Muscle layer of duodenum (tissue), 2 donors: ENCODE measurements around the gene KHSRP.
"Not testable (repeated sequence)": the region's sequence is repeated elsewhere in the genome, so short reads cannot be mapped to it uniquely, and the experiment has no call there.

Experiments used
- H3K27ac ChIP-seq: one replicate; pipeline ENCODE4 v1.7.0; 2013; ENCODE audit warnings: mild to moderate bottlenecking, low read length
- H3K27me3 ChIP-seq: one replicate; pipeline ENCODE4 v1.7.0; 2013; ENCODE audit warnings: low read depth, mild to moderate bottlenecking, control low read depth, low read length
- H3K36me3 ChIP-seq, 2 donors: one replicate each; pipeline ENCODE4 v1.7.0; 2013; ENCODE audit warnings: low read length in 2 of 2, control low read depth in 1 of 2, mild to moderate bottlenecking in 1 of 2; ENCODE audit not compliant: insufficient read depth in 2 of 2, control insufficient read depth in 1 of 2
- H3K4me1 ChIP-seq, 2 donors: one replicate each; pipeline ENCODE4 v1.7.0; 2013; ENCODE audit warnings: low read length in 2 of 2, mild to moderate bottlenecking in 2 of 2, control low read depth in 1 of 2, moderate library complexity in 1 of 2; ENCODE audit not compliant: insufficient read depth in 2 of 2, control insufficient read depth in 1 of 2
- H3K4me3 ChIP-seq, 2 donors: one replicate each; pipeline ENCODE4 v1.7.0; 2013; ENCODE audit warnings: low read length in 2 of 2, low read depth in 1 of 2, mild to moderate bottlenecking in 1 of 2
- H3K9me3 ChIP-seq, 2 donors: one replicate each; pipeline ENCODE4 v1.7.0; 2013; ENCODE audit warnings: low read length in 2 of 2, control low read depth in 1 of 2, mild to moderate bottlenecking in 1 of 2; ENCODE audit not compliant: control insufficient read depth in 1 of 2
- donor health status: healthy.

The KHSRP gene

GRCh38 chr19:6448045-6448444 lies 23.4 kb upstream of the KHSRP start:
- no peak overlapping the region for H3K4me3 ChIP-seq
- peaks cover 0 to 62% of the 10 kb centered on the region in 2 donors for H3K36me3 ChIP-seq
- H3K4me1 ChIP-seq = no peaks in the 10 kb centered on the region
- no peak overlapping the region for H3K27ac ChIP-seq
- H3K9me3 ChIP-seq = peaks cover 0 to 8% of the 10 kb centered on the region in 2 donors
- no peaks in the 10 kb centered on the region for H3K27me3 ChIP-seq

- Histone ChIP-seq H3K27ac (no peak overlapping the region), H3K27me3 (no peaks in the 10 kb centered on the region), H3K4me1 (no peaks in the 10 kb centered on the region), H3K4me3 (no peak overlapping the region), H3K36me3 (peaks cover 0 to 46% of the 10 kb centered on the region in 2 donors), H3K9me3 (peaks cover 0 to 8% of the 10 kb centered on the region in 2 donors)
Observed at GRCh38 chr19:6446452-6446851, 21.8 kb upstream of the KHSRP start.

- Histone ChIP-seq H3K4me3 (no peak overlapping the region), H3K36me3 (peaks cover 0 to 36% of the 10 kb centered on the region in 2 donors)
Observed at GRCh38 chr19:6443986-6444385, 19.4 kb upstream of the KHSRP start.

DNA sequence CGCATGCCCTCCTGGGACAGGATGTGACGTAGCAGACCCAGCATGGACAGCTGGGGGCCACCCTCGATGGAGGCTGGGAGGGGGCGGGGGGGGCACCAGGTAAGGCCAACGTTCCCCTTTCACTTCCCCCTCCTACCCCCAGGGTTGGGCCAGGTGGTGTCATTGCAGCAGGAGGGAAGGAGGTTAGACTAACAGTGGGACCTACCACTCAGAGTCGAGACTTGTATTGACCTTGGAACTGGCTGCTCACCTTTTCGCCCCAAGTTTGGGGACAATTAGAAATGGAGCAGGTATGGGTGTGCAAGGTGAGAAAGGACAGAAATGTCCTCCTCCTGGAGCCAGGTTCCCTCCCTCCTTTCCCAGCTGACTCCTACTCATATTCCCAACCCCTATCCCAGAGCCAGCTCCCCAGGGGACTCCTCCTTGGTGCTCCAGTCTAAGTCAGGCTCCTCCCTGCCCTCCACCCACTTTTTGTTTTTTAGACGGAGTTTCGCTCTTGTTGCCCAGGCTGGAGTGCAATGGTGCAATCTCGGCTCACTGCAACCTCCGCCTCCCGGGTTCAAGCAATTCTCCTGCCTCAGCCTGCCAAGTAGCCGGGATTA lies 17.6 kb upstream of the KHSRP start:
- H3K27ac ChIP-seq = no peak overlapping the region
- H3K4me1 ChIP-seq = no peaks in the 10 kb centered on the region
- peaks cover 0 to 8% of the 10 kb centered on the region in 2 donors for H3K9me3 ChIP-seq
- peaks cover 0 to 32% of the 10 kb centered on the region in 2 donors for H3K36me3 ChIP-seq
- no peak overlapping the region for H3K4me3 ChIP-seq
- no peaks in the 10 kb centered on the region for H3K27me3 ChIP-seq

More at GRCh38 chr19:6443986-6444385, 19.4 kb upstream of the KHSRP start:
- Histone ChIP-seq H3K9me3 (peaks cover 0 to 8% of the 10 kb centered on the region in 2 donors), H3K4me1 (no peaks in the 10 kb centered on the region), H3K27ac (no peak overlapping the region), H3K27me3 (no peaks in the 10 kb centered on the region)

- Histone ChIP-seq H3K4me3 (no peak overlapping the region), H3K9me3 (peaks cover 0 to 3% of the 10 kb centered on the region in 2 donors), H3K36me3 (peaks cover 0 to 19% of the 10 kb centered on the region in 2 donors), H3K27me3 (no peaks in the 10 kb centered on the region), H3K27ac (no peak overlapping the region), H3K4me1 (no peaks in the 10 kb centered on the region)
Observed at GRCh38 chr19:6440905-6441304, 16.3 kb upstream of the KHSRP start.

DNA sequence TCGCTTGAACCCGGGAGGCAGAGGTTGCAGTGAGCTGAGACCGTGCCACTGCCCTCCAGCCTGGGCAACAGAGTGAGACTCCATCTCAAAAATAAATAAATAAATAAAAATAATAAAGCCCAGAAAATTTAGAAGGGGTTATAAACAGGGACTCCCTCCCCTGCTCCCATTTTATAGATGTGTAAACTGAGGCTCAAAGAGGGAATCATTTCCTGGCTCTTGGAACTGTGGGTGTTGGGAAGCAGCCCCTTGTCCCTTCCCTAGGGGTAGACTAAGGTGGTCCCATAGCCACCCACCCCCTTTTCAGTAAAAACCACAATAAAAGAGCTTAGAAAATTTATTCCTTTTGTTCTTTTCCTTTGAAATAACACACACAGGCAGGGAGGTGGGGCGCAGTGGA lies 15.1 kb upstream of the KHSRP start:
- Histone ChIP-seq H3K27me3 (no peaks in the 10 kb centered on the region), H3K9me3 (no peaks in the 10 kb centered on the region), H3K4me3 (no peak overlapping the region), H3K36me3 (peaks cover 0 to 11% of the 10 kb centered on the region in 2 donors), H3K27ac (no peak overlapping the region), H3K4me1 (no peaks in the 10 kb centered on the region)

DNA sequence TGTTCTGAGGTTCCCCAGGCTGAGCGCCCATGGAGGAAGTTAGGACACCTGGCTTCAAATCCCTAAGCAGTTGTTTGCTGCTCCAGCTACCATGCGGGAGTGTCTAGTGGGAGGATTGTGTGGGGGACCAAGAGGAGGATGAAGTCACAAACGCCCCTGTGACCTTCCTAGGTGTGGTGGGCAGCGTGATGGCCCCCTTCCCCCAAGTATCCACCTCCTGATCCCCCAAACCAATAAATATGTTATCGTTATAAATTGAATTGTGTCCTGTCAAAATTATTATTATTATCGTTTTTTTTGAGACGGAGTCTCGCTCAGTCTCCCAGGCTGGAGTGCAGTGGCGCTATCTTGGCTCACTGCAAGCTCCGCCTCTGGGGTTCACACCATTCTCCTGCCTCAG lies 9.1 kb upstream of the KHSRP start, which contains the start of gene SLC25A41:
Gene SLC25A41 (minus strand): TSS at position 101 of the 400 bp plus-strand sequence. CDS start 70 bp downstream, at position 31.
- Histone ChIP-seq H3K27me3 (no peaks in the 10 kb centered on the region), H3K9me3 (no peaks in the 10 kb centered on the region)

GRCh38 chr19:6433165-6433564 lies 8.6 kb upstream of the KHSRP start:
- H3K9me3 ChIP-seq = no peaks in the 10 kb centered on the region
- no peak overlapping the region for H3K27ac ChIP-seq
- no peak overlapping the region for H3K4me3 ChIP-seq
- no peaks in the 10 kb centered on the region for H3K36me3 ChIP-seq
- no peaks in the 10 kb centered on the region for H3K4me1 ChIP-seq
- H3K27me3 ChIP-seq = no peaks in the 10 kb centered on the region

More for the DNA sequence above, 9.1 kb upstream of the KHSRP start, which contains the start of gene SLC25A41:
- Histone ChIP-seq H3K4me3 (no peak within 1 kb of the TSS), H3K27ac (no peak within 1 kb of the TSS), H3K4me1 (no peaks in the 10 kb centered on the region), H3K36me3 (no peaks in the 10 kb centered on the region)

- H3K27me3 ChIP-seq = no peaks in the 10 kb centered on the region
- no peaks in the 10 kb centered on the region for H3K9me3 ChIP-seq
- no peak overlapping the region for H3K27ac ChIP-seq
- no peaks in the 10 kb centered on the region for H3K36me3 ChIP-seq
- no peak overlapping the region for H3K4me3 ChIP-seq
- H3K4me1 ChIP-seq = no peaks in the 10 kb centered on the region
Observed at GRCh38 chr19:6431891-6432290, 7.3 kb upstream of the KHSRP start.

- Histone ChIP-seq H3K9me3 (no peaks in the 10 kb centered on the region), H3K4me3 (no peak overlapping the region), H3K36me3 (no peaks in the 10 kb centered on the region), H3K4me1 (no peaks in the 10 kb centered on the region), H3K27me3 (no peaks in the 10 kb centered on the region), H3K27ac (no peak overlapping the region)
Observed at GRCh38 chr19:6429419-6430221, 5.0 kb upstream of the KHSRP start.

GRCh38 chr19:6428692-6429418 lies 4.2 kb upstream of the KHSRP start:
- not testable (repeated sequence) for H3K9me3 ChIP-seq, H3K36me3 ChIP-seq, H3K4me1 ChIP-seq

More at GRCh38 chr19:6428692-6429418, 4.2 kb upstream of the KHSRP start:
- H3K27me3 ChIP-seq, H3K27ac ChIP-seq, H3K4me3 ChIP-seq: not testable (repeated sequence)
